Gastrocnemius medialis (tissue), 4 donors: ENCODE data around the gene FOXG1. TPM values are rescaled to one million over a fixed set of nuclear protein-coding genes. Genes with fewer than 3 reads are reported as not detected.

Source experiments
- ATAC-seq, 2 donors: fragments of 150-250 bp; one replicate each; pipeline ENCODE4 v1.9.1; 2016
- DNase-seq, 2 donors: peaks; one replicate each; pipeline ENCODE4 v3.0.0-alpha.2; 2019
- H3K27ac ChIP-seq, 4 donors: fragments of 200-600 bp; sonication (generic); 1 replicate in 1 of 4; 2 replicates in 3 of 4; pipeline ENCODE4 v1.5.1; 2016 to 2018; ENCODE audit warnings: mild to moderate bottlenecking in 2 of 4, moderate library complexity in 1 of 4
- H3K27me3 ChIP-seq, 3 donors: fragments of 200-600 bp; sonication (generic) in 2 of 3; 1 replicate in 1 of 3; 2 replicates in 2 of 3; pipeline versions ENCODE4 v1.5.1 to v1.6.0; 2016 to 2019; ENCODE audit warnings: mild to moderate bottlenecking in 1 of 3, moderate library complexity in 1 of 3
- H3K36me3 ChIP-seq, 2 donors: fragments of 200-600 bp; sonication (generic) in 1 of 2; one replicate each; pipeline ENCODE4 v1.5.1; 2017 to 2018
- H3K4me1 ChIP-seq, 2 donors: fragments of 200-600 bp; sonication (generic) in 1 of 2; one replicate each; pipeline ENCODE4 v1.5.1; 2016 to 2017; ENCODE audit warnings: mild to moderate bottlenecking in 2 of 2
- H3K4me3 ChIP-seq, 4 donors: fragments of 200-600 bp; sonication (generic) in 3 of 4; 1 replicate in 1 of 4; 2 replicates in 3 of 4; pipeline ENCODE4 v1.5.1; 2016 to 2019; ENCODE audit warnings: mild to moderate bottlenecking in 2 of 4
- H3K9me3 ChIP-seq, 3 donors: fragments of 200-600 bp; sonication (generic) in 2 of 3; 1 replicate in 1 of 3; 2 replicates in 2 of 3; pipeline ENCODE4 v1.5.1; 2016 to 2019
- POLR2A ChIP-seq, 2 donors: fragments of 450-650 bp; IDR thresholded peaks; one replicate each; pipeline ENCODE4 v1.6.1; 2017; ENCODE audit warnings: antibody characterized with exemption in 2 of 2, mild to moderate bottlenecking in 2 of 2, moderate library complexity in 2 of 2
- in situ Hi-C, 4 donors: fragments of 200-750 bp; cut with MboI; loops; one replicate each; pipeline versions ENCODE4 v1.15.0 to v1.8.0; 2017; ENCODE audit warnings: low sequenced_read_pairs in 4 of 4
- intact Hi-C: fragments of 100-400 bp; cut with DNase I; formaldehyde crosslinking; loops from one replicate; pipeline ENCODE4 v1.15.1; 2023; ENCODE audit warnings: low total_unique reads
- total RNA-seq, 4 donors: library from RNA; depleted of rRNA; stranded (reverse); fragments of >200 nt; gene quantifications; one replicate each; pipeline versions ENCODE4 v1.1.0 to v1.2.3, GENCODE V29; 2016
- TF ChIP-seq, protein P1 (sequence below), 5 experiments: fragments of 450-650 bp in 3 of 5; fragments of 200-600 bp in 2 of 5; sonication (generic) in 2 of 5; IDR thresholded peaks in 4 of 5; conservative IDR thresholded peaks in 1 of 5; 1 replicate in 4 of 5; 2 replicates in 1 of 5; pipeline ENCODE4 v1.5.1; 2016 to 2019; ENCODE audit warnings: antibody characterized with exemption in 5 of 5, mild to moderate bottlenecking in 3 of 5, moderate library complexity in 3 of 5

Gene FOXG1
- total RNA-seq, 4 donors from 2014 or later = not detected

DNA sequence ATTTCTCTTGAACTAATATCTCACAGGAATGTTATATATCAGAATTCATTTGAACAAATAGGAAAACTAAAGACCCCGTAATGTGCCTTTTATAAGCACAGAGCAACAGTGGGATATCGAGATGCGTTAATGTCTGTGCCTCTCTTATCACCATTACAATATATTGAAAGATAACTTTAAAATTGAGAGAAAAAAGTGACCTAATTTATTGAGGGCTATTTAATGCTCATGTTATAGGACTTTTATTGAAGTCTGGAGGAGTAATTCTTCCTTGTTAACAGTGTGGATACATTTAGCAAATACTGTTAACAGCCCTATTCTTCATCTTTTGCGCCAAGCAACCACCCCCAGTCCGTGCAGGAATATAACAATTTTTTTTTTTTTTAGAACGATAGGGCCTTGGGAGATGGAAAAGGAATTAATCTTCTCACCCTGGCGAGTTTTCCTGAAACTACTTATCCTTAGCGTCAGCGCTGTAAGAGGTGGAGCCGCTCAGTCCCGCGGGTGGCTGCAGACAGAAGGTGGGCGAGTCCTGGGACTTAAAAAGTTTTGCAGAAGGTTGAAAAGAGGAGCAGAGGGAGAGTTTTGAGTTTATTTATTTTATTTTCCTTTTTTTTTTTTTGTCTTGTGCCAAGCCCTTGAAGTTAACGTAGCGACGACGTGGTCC, 11.0 kb downstream of the FOXG1 start:
- H3K4me3 ChIP-seq = no peak overlapping the region
- intact Hi-C loops (no loop called here), in situ Hi-C loops (no loop called here)
- no peak for TF ChIP-seq POLR2A (IDR thresholded peaks at IDR 0.05)
- TF ChIP-seq, protein P1, sequence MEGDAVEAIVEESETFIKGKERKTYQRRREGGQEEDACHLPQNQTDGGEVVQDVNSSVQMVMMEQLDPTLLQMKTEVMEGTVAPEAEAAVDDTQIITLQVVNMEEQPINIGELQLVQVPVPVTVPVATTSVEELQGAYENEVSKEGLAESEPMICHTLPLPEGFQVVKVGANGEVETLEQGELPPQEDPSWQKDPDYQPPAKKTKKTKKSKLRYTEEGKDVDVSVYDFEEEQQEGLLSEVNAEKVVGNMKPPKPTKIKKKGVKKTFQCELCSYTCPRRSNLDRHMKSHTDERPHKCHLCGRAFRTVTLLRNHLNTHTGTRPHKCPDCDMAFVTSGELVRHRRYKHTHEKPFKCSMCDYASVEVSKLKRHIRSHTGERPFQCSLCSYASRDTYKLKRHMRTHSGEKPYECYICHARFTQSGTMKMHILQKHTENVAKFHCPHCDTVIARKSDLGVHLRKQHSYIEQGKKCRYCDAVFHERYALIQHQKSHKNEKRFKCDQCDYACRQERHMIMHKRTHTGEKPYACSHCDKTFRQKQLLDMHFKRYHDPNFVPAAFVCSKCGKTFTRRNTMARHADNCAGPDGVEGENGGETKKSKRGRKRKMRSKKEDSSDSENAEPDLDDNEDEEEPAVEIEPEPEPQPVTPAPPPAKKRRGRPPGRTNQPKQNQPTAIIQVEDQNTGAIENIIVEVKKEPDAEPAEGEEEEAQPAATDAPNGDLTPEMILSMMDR (IDR thresholded peaks at IDR 0.05 in 4 of 5, conservative IDR thresholded peaks at IDR 0.05 in 1 of 5) = no peak
- H3K9me3 ChIP-seq = no peaks in the 10 kb centered on the region
- no peaks in the 10 kb centered on the region for H3K4me1 ChIP-seq
- no peak for ATAC-seq
- no peaks in the 10 kb centered on the region for H3K36me3 ChIP-seq
- H3K27ac ChIP-seq = no peak overlapping the region
- DNase-seq = no peak
- H3K27me3 ChIP-seq = peaks cover 85 to 92% (median 88%) of the 10 kb centered on the region in 3 donors

DNA sequence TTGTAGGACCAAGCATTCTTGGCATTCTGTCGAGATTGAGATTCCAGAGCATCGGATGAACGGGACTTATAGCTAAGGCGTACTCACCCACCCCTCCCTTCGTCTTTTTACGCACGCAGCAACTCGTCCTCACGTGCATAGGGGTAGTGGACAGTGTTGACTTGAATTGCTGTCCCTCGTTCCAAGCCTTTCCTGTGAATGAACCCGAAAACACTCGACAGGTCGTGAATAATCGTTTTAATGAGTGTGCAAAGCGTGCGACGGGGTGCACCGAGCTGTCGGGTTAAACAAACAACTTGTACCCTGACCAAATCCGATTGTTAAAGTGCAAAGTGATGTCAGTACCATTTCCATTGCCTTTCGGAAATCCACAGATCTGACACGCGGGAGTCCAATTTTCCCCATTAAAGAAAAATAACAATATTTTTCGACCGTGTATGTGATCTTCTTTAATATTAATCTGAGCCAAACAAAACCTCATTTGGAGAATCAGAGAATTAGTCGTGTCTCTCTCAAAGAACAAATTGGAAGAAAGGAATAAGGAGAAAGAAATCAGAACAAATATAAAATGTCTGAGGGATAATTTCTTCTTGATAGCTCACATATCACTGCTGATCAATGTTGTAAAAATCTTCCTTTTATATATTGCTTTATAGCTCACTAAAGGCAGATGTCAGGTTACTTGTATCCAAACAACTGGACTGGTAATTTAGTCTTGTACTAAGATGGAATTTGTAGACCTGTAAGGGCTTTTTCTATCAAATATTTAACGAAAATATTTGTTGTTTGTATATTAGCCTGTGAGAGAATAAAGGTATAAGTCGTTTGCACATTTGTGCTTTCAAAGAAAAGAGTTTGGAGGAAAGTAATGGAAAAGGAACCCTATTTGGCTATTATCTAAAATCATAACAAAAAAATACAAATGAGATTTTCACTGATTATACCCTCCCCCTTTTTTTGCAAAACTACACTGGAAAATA, 11.8 kb downstream of the FOXG1 start:
- no peak overlapping the region for H3K27ac ChIP-seq
- no peaks in the 10 kb centered on the region for H3K9me3 ChIP-seq
- intact Hi-C loops = no loop called here
- in situ Hi-C loops = no loop called here
- no peak for ATAC-seq
- no peaks in the 10 kb centered on the region for H3K4me1 ChIP-seq
- peaks cover 79 to 91% (median 82%) of the 10 kb centered on the region in 3 donors for H3K27me3 ChIP-seq
- no peaks in the 10 kb centered on the region for H3K36me3 ChIP-seq
- no peak overlapping the region for H3K4me3 ChIP-seq
- TF ChIP-seq, protein P1 (IDR thresholded peaks at IDR 0.05 in 4 of 5, conservative IDR thresholded peaks at IDR 0.05 in 1 of 5) = no peak
- no peak for TF ChIP-seq POLR2A (IDR thresholded peaks at IDR 0.05)
- DNase-seq = no peak

DNA sequence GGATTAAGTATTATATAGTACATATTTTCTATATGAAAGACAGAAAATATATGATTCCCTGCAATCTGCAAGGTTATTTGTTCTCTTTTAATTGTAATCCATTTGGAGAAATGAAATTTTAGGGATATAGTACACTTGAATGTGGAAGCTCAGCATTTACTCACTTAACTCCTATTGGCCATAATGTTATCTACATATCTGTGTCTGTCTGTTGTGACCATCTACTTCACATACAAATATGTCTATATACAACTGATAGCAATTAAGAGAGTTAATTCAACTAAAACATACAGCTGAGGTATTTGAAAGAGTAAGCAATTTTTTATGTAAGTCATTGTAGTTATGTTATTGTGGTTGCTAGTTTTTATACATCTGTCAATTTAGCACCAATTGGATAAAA, 12.9 kb downstream of the FOXG1 start:
- Histone ChIP-seq H3K27ac (no peak overlapping the region), H3K27me3 (peaks cover 79 to 91% (median 82%) of the 10 kb centered on the region in 3 donors), H3K36me3 (no peaks in the 10 kb centered on the region), H3K4me1 (peaks cover 0 to under 1% of the 10 kb centered on the region in 2 donors), H3K9me3 (no peaks in the 10 kb centered on the region), H3K4me3 (no peak overlapping the region)
- intact Hi-C loops (no loop called here), in situ Hi-C loops (no loop called here)
- no peak for TF ChIP-seq POLR2A (IDR thresholded peaks at IDR 0.05)
- TF ChIP-seq, protein P1 (IDR thresholded peaks at IDR 0.05 in 4 of 5, conservative IDR thresholded peaks at IDR 0.05 in 1 of 5) = no peak
- ATAC-seq = no peak
- no peak for DNase-seq

DNA sequence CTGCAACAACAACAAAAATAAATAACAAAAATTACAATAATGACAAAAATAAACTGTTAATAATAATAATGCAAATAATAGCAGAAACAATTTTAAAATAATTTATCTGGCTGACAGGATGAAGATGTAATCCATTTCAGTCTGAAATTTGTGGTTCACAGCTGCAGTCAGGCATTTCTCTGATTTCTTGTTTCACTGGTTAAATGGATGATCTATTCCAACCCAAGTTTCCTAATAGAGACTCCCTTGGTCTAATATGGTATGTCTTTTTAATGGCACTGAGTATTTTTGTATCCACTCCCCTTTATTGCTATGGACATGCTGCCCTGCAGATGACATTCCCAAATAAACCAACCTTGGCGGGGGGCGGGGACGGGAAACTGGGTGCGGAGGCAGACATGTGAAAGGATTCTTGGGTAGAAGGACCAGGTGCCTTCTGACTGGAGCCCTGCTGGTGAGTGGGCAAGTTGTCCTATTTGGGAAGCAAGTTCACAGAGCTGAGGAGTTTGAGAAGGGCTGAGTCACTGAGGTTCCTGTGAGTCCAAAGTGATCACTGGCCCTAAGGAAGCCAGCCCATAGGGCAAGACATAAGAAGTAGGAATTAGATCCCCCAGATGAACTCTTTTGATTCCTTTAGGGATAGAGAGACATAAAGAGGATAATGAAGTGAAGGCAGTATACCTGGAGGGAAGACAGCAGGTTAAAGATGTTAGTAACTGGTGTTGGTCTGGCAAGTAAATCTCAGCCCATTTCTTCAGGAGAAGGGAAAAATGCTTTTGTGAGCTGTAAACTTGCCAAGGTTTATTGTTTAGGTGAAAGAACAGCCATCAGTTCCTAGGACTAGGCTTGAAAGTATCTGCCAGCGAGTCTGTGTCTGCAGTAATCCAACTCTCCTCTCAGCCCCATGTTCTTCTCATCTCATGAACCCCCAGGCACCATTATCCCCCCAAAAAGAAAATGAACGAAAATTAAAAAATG, 14.5 kb downstream of the FOXG1 start:
- Histone ChIP-seq H3K9me3 (no peaks in the 10 kb centered on the region), H3K27ac (no peak overlapping the region), H3K36me3 (no peaks in the 10 kb centered on the region), H3K4me3 (no peak overlapping the region), H3K4me1 (peaks cover 3 to 6% of the 10 kb centered on the region in 2 donors), H3K27me3 (peaks cover 80 to 91% (median 83%) of the 10 kb centered on the region in 3 donors)
- no peak for TF ChIP-seq POLR2A (IDR thresholded peaks at IDR 0.05)
- TF ChIP-seq, protein P1 (IDR thresholded peaks at IDR 0.05 in 4 of 5, conservative IDR thresholded peaks at IDR 0.05 in 1 of 5) = no peak
- ATAC-seq = no peak
- in situ Hi-C loops (no loop called here), intact Hi-C loops (no loop called here)
- DNase-seq = no peak
